DOHH2 (cell line): ENCODE measurements around the gene SYNE1.

Source experiments
- EZH2phosphoT487 ChIP-seq: fragments of 200-600 bp; sonication (generic); IDR thresholded peaks from 2 replicates; pipeline ENCODE4 v1.6.1; 2017; ENCODE audit warnings: borderline replicate concordance, mild to moderate bottlenecking, antibody characterized with exemption, low read length, moderate library complexity, mixed read lengths
- TF ChIP-seq, protein P1 (sequence below): fragments of 200-600 bp; sonication (generic); IDR thresholded peaks from one replicate; pipeline ENCODE4 v1.5.1; 2014; ENCODE audit warnings: antibody characterized with exemption, mild to moderate bottlenecking, low read depth, low read length; ENCODE audit not compliant: poor library complexity, severe bottlenecking

GRCh38 chr6:152244998-152245630 lies 392.0 kb downstream of the SYNE1 start:
- TF ChIP-seq, protein P1, sequence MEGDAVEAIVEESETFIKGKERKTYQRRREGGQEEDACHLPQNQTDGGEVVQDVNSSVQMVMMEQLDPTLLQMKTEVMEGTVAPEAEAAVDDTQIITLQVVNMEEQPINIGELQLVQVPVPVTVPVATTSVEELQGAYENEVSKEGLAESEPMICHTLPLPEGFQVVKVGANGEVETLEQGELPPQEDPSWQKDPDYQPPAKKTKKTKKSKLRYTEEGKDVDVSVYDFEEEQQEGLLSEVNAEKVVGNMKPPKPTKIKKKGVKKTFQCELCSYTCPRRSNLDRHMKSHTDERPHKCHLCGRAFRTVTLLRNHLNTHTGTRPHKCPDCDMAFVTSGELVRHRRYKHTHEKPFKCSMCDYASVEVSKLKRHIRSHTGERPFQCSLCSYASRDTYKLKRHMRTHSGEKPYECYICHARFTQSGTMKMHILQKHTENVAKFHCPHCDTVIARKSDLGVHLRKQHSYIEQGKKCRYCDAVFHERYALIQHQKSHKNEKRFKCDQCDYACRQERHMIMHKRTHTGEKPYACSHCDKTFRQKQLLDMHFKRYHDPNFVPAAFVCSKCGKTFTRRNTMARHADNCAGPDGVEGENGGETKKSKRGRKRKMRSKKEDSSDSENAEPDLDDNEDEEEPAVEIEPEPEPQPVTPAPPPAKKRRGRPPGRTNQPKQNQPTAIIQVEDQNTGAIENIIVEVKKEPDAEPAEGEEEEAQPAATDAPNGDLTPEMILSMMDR: no peak
- TF ChIP-seq EZH2phosphoT487: no peak
